GM13976 (cell line): ENCODE results near the gene SMAD2.

Experiments used
- DNase-seq: peaks from one replicate; pipeline ENCODE4 v3.0.0; 2012; ENCODE audit warnings: low spot score
- in situ Hi-C: fragments of 300-500 bp; cut with MboI; formaldehyde crosslinking; loops from one replicate; pipeline ENCODE4 v1.12.0; 2022; ENCODE audit warnings: low sequenced_read_pairs, mixed read lengths, inconsistent platforms; ENCODE audit not compliant: unreplicated experiment
- TF ChIP-seq, protein P1 (sequence below): IDR thresholded peaks from 2 replicates; pipeline ENCODE4 v1.5.1; 2012; ENCODE audit warnings: borderline replicate concordance, mild to moderate bottlenecking; ENCODE audit not compliant: insufficient read depth; ENCODE audit errors: extremely low read depth, missing control alignments, control extremely low read depth

SMAD2 gene

DNA sequence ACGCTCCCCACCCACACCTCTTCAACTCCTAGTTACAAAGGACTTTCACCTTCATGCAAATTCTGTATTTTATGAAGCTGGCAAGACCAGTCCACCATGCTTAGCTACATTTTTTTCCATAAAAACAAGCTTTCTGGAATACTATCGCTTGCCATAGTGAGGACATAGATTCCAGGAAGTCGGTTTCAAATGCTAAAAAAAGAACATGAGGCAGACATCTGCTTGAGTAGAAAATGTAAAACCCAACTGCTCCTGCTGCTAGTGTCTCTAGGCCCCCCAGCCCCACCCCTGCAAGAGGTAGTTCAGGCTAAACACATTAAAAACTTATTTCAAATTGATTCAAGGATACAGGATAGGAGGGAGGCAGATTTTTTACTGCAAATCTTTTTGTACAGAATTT, 148.9 kb downstream of the SMAD2 start:
- no peak for DNase-seq
- TF ChIP-seq, protein P1, sequence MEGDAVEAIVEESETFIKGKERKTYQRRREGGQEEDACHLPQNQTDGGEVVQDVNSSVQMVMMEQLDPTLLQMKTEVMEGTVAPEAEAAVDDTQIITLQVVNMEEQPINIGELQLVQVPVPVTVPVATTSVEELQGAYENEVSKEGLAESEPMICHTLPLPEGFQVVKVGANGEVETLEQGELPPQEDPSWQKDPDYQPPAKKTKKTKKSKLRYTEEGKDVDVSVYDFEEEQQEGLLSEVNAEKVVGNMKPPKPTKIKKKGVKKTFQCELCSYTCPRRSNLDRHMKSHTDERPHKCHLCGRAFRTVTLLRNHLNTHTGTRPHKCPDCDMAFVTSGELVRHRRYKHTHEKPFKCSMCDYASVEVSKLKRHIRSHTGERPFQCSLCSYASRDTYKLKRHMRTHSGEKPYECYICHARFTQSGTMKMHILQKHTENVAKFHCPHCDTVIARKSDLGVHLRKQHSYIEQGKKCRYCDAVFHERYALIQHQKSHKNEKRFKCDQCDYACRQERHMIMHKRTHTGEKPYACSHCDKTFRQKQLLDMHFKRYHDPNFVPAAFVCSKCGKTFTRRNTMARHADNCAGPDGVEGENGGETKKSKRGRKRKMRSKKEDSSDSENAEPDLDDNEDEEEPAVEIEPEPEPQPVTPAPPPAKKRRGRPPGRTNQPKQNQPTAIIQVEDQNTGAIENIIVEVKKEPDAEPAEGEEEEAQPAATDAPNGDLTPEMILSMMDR: no peak
- in situ Hi-C loops: no loop called here

- in situ Hi-C loops: no loop called here
- TF ChIP-seq, protein P1: no peak
- no peak for DNase-seq
Measured at GRCh38 chr18:47780011-47780725, 150.3 kb downstream of the SMAD2 start.

DNA sequence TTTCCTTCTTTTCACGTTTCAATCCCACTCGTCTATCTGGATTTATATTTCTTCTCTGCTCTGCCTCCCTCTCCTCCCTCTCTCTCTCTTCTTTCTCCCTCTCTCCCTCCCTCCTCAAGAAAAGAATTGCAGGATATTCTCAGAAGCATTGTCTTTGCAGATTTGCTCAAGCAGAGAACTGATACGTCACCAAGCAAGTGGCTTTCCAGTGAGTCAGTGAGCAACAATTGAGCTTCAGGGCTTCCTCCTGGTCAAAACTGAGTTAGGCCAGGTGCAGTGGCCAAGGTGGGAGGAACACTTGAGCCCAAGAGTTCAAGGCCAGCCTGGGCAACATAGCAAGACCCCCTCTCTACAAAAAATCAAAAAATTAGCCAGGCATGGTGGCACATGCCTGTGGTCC, 151.1 kb downstream of the SMAD2 start:
- in situ Hi-C loops: loop anchor here (10.0 kb wide), 1 partner anchor 655 kb away; no protein-coding TSS in a partner anchor
- TF ChIP-seq, protein P1: no peak
- DNase-seq: no peak

DNA sequence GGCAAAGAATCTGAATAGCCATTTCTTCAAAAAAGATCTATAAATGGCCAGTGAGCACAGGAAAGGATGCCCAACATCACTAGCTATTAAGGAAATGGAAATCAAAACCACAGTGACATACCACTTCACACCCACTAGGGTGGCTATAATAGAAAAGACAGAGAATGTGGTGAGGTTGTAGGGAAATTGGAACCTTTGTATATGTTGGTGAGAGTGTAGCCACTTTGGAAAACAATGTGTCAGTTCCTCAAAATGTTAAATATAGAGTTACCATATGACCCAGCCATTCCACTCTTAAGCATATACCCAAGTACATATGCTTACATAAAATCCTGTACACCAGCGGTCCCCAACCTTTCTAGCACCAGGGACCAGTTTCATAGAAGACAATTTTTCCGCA, 152.8 kb downstream of the SMAD2 start:
- no peak for DNase-seq
- TF ChIP-seq, protein P1: no peak
- in situ Hi-C loops: loop anchor here (10.0 kb wide), 1 partner anchor 657 kb away; no protein-coding TSS in a partner anchor

GRCh38 chr18:47775961-47776360, 154.5 kb downstream of the SMAD2 start:
- DNase-seq: no peak
- TF ChIP-seq, protein P1: peak; percentile 13
- in situ Hi-C loops: loop anchor here (10.0 kb wide), 1 partner anchor 659 kb away; no protein-coding TSS in a partner anchor

DNA sequence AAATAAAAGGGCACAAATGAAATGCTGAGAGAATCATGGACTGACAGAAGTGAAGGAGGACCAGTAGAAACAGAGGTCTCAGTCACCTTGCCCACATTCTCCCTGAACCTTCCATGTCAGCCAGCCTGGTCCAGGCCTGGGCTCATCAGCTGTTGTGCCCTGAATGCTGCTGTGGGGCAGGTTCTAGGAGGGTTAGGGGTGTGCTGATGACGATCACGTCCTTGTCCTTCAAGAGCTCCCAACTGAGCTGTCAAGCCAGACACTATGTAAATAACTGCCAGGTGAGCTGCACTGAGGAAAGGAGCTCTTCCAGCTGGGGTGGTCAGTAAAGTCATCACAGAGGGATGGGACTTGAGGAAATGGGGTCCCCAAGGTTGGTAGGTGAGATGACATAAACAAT, 156.5 kb downstream of the SMAD2 start:
- TF ChIP-seq, protein P1: no peak
- in situ Hi-C loops: loop anchor here (5.0 to 10.0 kb wide), 2 partner anchors 253 to 661 kb away; no protein-coding TSS in a partner anchor
- no peak for DNase-seq
